H9 (cell line): ENCODE data around the gene KDM4C. TPM values are rescaled to one million over a fixed set of nuclear protein-coding genes. Genes with fewer than 3 reads are reported as not detected.

Experiments used
- DNase-seq: peaks from one replicate; pipeline ENCODE4 v3.0.0-alpha.2; 2017
- H2AFZ ChIP-seq: one replicate; pipeline ENCODE4 v1.6.1; 2013; ENCODE audit warnings: mild to moderate bottlenecking, low read length, control low read depth, moderate library complexity
- H2AK5ac ChIP-seq: 2 replicates; pipeline ENCODE4 v1.6.1; 2013; ENCODE audit warnings: low read length, control low read depth, mixed read lengths; ENCODE audit not compliant: insufficient read length
- H2BK120ac ChIP-seq: one replicate; pipeline ENCODE4 v1.6.1; 2013; ENCODE audit warnings: low read depth, mild to moderate bottlenecking, low read length, control low read depth, inconsistent platforms; ENCODE audit not compliant: poor library complexity, severe bottlenecking
- H2BK12ac ChIP-seq: 2 replicates; pipeline ENCODE4 v1.6.1; 2013; ENCODE audit warnings: low read length, control low read depth, mixed read lengths, low read depth; ENCODE audit not compliant: insufficient read length
- H2BK15ac ChIP-seq: 2 replicates; pipeline ENCODE4 v1.6.1; 2013; ENCODE audit warnings: low read depth, low read length, control low read depth
- H2BK20ac ChIP-seq: one replicate; pipeline ENCODE4 v1.6.1; 2013; ENCODE audit warnings: low read depth, mild to moderate bottlenecking, low read length, control low read depth, inconsistent platforms; ENCODE audit not compliant: poor library complexity, severe bottlenecking
- H2BK5ac ChIP-seq: 2 replicates; pipeline ENCODE4 v1.6.1; 2013; ENCODE audit warnings: low read length, control low read depth, mixed read lengths; ENCODE audit not compliant: insufficient read length
- H3K14ac ChIP-seq: 2 replicates; pipeline ENCODE4 v1.6.1; 2013; ENCODE audit warnings: low read length, control low read depth; ENCODE audit not compliant: insufficient read depth
- H3K18ac ChIP-seq: 2 replicates; pipeline ENCODE4 v1.6.1; 2013; ENCODE audit warnings: low read depth, mild to moderate bottlenecking, mixed read lengths, low read length, control low read depth; ENCODE audit not compliant: insufficient read length
- H3K23ac ChIP-seq: 2 replicates; pipeline ENCODE4 v1.6.1; 2013; ENCODE audit warnings: low read length, control low read depth, mixed read lengths, low read depth; ENCODE audit not compliant: insufficient read length
- H3K23me2 ChIP-seq: 2 replicates; pipeline ENCODE4 v1.6.1; 2013; ENCODE audit warnings: low read depth, mild to moderate bottlenecking, mixed read lengths, low read length, control low read depth; ENCODE audit not compliant: insufficient read length, poor library complexity, severe bottlenecking
- H3K27ac ChIP-seq: 2 replicates; pipeline ENCODE4 v1.5.1; 2013; ENCODE audit warnings: low read length, control low read depth, mixed read lengths, low read depth; ENCODE audit not compliant: insufficient read length
- H3K27me3 ChIP-seq: 2 replicates; pipeline ENCODE4 v1.6.1; 2013; ENCODE audit warnings: low read length, control low read depth, inconsistent platforms; ENCODE audit not compliant: insufficient read depth
- H3K4ac ChIP-seq: 2 replicates; pipeline ENCODE4 v1.6.1; 2013; ENCODE audit warnings: low read depth, mild to moderate bottlenecking, control low read depth, inconsistent platforms, low read length, moderate library complexity
- H3K4me1 ChIP-seq: 2 replicates; pipeline ENCODE4 v1.6.1; 2013; ENCODE audit warnings: low read length, control low read depth, inconsistent platforms; ENCODE audit not compliant: insufficient read depth
- H3K4me2 ChIP-seq: 2 replicates; pipeline ENCODE4 v1.6.1; 2013; ENCODE audit warnings: low read length, control low read depth, mixed read lengths; ENCODE audit not compliant: insufficient read length, insufficient read depth
- H3K56ac ChIP-seq: 2 replicates; pipeline ENCODE4 v1.6.1; 2013; ENCODE audit warnings: low read depth, mild to moderate bottlenecking, mixed read lengths, low read length, control low read depth; ENCODE audit not compliant: insufficient read length
- H3K79me1 ChIP-seq: 2 replicates; pipeline ENCODE4 v1.6.1; 2013; ENCODE audit warnings: low read depth, mild to moderate bottlenecking, moderate library complexity, low read length, control low read depth, inconsistent platforms; ENCODE audit not compliant: insufficient read depth, poor library complexity, severe bottlenecking
- H3K79me2 ChIP-seq: 2 replicates; pipeline ENCODE4 v1.6.1; 2013; ENCODE audit warnings: low read length, control low read depth, inconsistent platforms; ENCODE audit not compliant: insufficient read depth
- H3K9ac ChIP-seq: 2 replicates; pipeline ENCODE4 v1.6.1; 2013; ENCODE audit warnings: low read length, control low read depth, mixed read lengths; ENCODE audit not compliant: insufficient read length; ENCODE audit errors: extremely low read depth
- H3K9me3 ChIP-seq: one replicate; pipeline ENCODE4 v1.6.1; 2013; ENCODE audit warnings: low read depth, low read length, inconsistent platforms; ENCODE audit not compliant: control insufficient read depth
- H3T11ph ChIP-seq: one replicate; pipeline ENCODE4 v1.6.1; 2013; ENCODE audit warnings: mild to moderate bottlenecking, low read length, control low read depth, inconsistent platforms
- H4K20me1 ChIP-seq: one replicate; pipeline ENCODE4 v1.6.1; 2013; ENCODE audit not compliant: control insufficient read depth, insufficient read length, insufficient read depth
- H4K5ac ChIP-seq: 2 replicates; pipeline ENCODE4 v1.6.1; 2013; ENCODE audit warnings: low read depth, mild to moderate bottlenecking, mixed read lengths, low read length, control low read depth; ENCODE audit not compliant: insufficient read length
- H4K8ac ChIP-seq: replicated peaks from 2 replicates; pipeline ENCODE4 v1.6.1; 2013; ENCODE audit warnings: low read length, control low read depth, mixed read lengths, low read depth; ENCODE audit not compliant: insufficient read length
- H4K91ac ChIP-seq: 2 replicates; pipeline ENCODE4 v1.6.1; 2013; ENCODE audit warnings: low read depth, mild to moderate bottlenecking, moderate library complexity, mixed read lengths, low read length, control low read depth; ENCODE audit not compliant: insufficient read length
- H3K27ac Mint-ChIP-seq, 3 experiments: 2 replicates in 2 of 3; 3 replicates in 1 of 3; pipeline ENCODE4 v1.8.0; 2020 to 2021; ENCODE audit warnings: mixed read lengths in 3 of 3, mild to moderate bottlenecking in 1 of 3, moderate library complexity in 1 of 3
- H3K27me3 Mint-ChIP-seq: 2 replicates; pipeline ENCODE4 v1.8.0; 2021; ENCODE audit warnings: low read depth, mild to moderate bottlenecking, moderate library complexity, mixed read lengths
- H3K36me3 Mint-ChIP-seq, 3 experiments: 2 replicates in 2 of 3; 3 replicates in 1 of 3; pipeline ENCODE4 v1.8.0; 2020 to 2021; ENCODE audit warnings: low read depth in 3 of 3, mixed read lengths in 3 of 3; ENCODE audit not compliant: insufficient read depth in 1 of 3
- H3K4me1 Mint-ChIP-seq, 2 experiments: 2 replicates each; pipeline ENCODE4 v1.8.0; 2020; ENCODE audit warnings: mixed read lengths in 2 of 2
- H3K4me3 Mint-ChIP-seq, 2 experiments: 2 replicates in 1 of 2; 3 replicates in 1 of 2; pipeline ENCODE4 v1.8.0; 2020 to 2021; ENCODE audit warnings: mild to moderate bottlenecking in 2 of 2, mixed read lengths in 2 of 2, moderate library complexity in 1 of 2
- H3K9me3 Mint-ChIP-seq, 2 experiments: 2 replicates in 1 of 2; 3 replicates in 1 of 2; pipeline ENCODE4 v1.8.0; 2020; ENCODE audit warnings: mild to moderate bottlenecking in 2 of 2, mixed read lengths in 2 of 2, moderate library complexity in 1 of 2
- CTCF ChIP-seq: fragments of 200-600 bp; sonication (generic); conservative IDR thresholded peaks from 3 replicates; pipeline ENCODE4 v1.8.0; 2021; ENCODE audit warnings: antibody characterized with exemption, mild to moderate bottlenecking
- WGBS: extraction: QIAGEN DNeasy Blood & Tissue Kit; methylation state at CpG from one replicate; pipeline ENCODE4 v1.1.7; 2013; ENCODE audit warnings: missing lambda C conversion rate, low lambda C conversion rate, mixed read lengths; ENCODE audit not compliant: insufficient read length; ENCODE audit errors: extremely low coverage; 5-methylcytosine and 5-hydroxymethylcytosine counted together
- total RNA-seq: library from RNA; stranded (reverse); gene quantifications from 2 replicates; pipeline ENCODE4 v1.2.1, GENCODE V29; 2021

Gene KDM4C
- total RNA-seq, 1 experiment from 2014 or later, result 24.0 TPM

- H3K79me2 ChIP-seq, result no peaks in the 10 kb centered on the region
- H2BK15ac ChIP-seq, result no peak overlapping the region
- H3K4me2 ChIP-seq, result no peak overlapping the region
- H3K4me1 ChIP-seq, result peaks cover 2% of the 10 kb centered on the region; the same call in 1 of the 2 replicates
- no peaks in the 10 kb centered on the region for H3K9me3 ChIP-seq
- H4K8ac ChIP-seq, result no peak overlapping the region
- peaks cover 42% of the 10 kb centered on the region for H3K27me3 Mint-ChIP-seq
- no peak overlapping the region for H2AK5ac ChIP-seq
- no peak overlapping the region for H2AFZ ChIP-seq
- peaks cover 0 to 2% of the 10 kb centered on the region in 2 experiments; a peak in 1 of 5 replicates for H3K9me3 Mint-ChIP-seq
- no peak overlapping the region for H2BK5ac ChIP-seq
- H3K4ac ChIP-seq, result no peak overlapping the region
- H2BK20ac ChIP-seq, result no peak overlapping the region
- H3K14ac ChIP-seq, result no peak overlapping the region
- H2BK120ac ChIP-seq, result no peak overlapping the region
- H3K36me3 Mint-ChIP-seq, result no peaks in the 10 kb centered on the region
- H3K27me3 ChIP-seq, result peaks cover 10% of the 10 kb centered on the region; the same call in 1 of the 2 replicates
- H3K9ac ChIP-seq, result no peak overlapping the region
- no peaks in the 10 kb centered on the region for H3K23me2 ChIP-seq
- no peak overlapping the region for H3T11ph ChIP-seq
- H3K23ac ChIP-seq, result no peak overlapping the region
- no peak overlapping the region for H4K5ac ChIP-seq
- no peak overlapping the region for H3K4me3 Mint-ChIP-seq
- H3K4me1 Mint-ChIP-seq, result peaks cover 35 to 48% of the 10 kb centered on the region in 2 experiments
- no peak for TF ChIP-seq CTCF
- H4K20me1 ChIP-seq, result no peaks in the 10 kb centered on the region
- no peak overlapping the region for H3K56ac ChIP-seq
- WGBS, result no CpG with 5 or more reads among the region's 8 CpGs
- no peaks in the 10 kb centered on the region for H3K79me1 ChIP-seq
- peak; percentile 61 for DNase-seq
- peak overlapping the region in 2 of 3 experiments; percentile 61 to 73; a peak in 3 of 7 replicates for H3K27ac Mint-ChIP-seq
- H3K18ac ChIP-seq, result no peak overlapping the region
- no peak overlapping the region for H2BK12ac ChIP-seq
- H4K91ac ChIP-seq, result no peak overlapping the region
- H3K27ac ChIP-seq, result no peak overlapping the region
These were observed 453.3 kb downstream of the KDM4C start for GRCh38 chr9:7210854-7211637.
